Aorta (tissue), 5 donors: Measurements from ENCODE around the gene ABCC8. TPM values are rescaled to one million over a fixed set of nuclear protein-coding genes. Genes with fewer than 3 reads are reported as not detected.

Experiments used
- ATAC-seq: fragments of 200-7000 bp; cut with Tn5 transposase; one replicate; pipeline ENCODE4 v1.9.1; 2022; ENCODE audit warnings: moderate library complexity; ENCODE audit not compliant: low FRiP score
- DNase-seq, 2 donors: peaks; one replicate each; pipeline ENCODE4 v3.0.0-alpha.2; 2020
- H3K27ac ChIP-seq, 2 donors: one replicate each; pipeline ENCODE4 v1.5.1; 2013; ENCODE audit warnings: low read length in 2 of 2, mild to moderate bottlenecking in 2 of 2, moderate library complexity in 2 of 2, control low read depth in 1 of 2, inconsistent platforms in 1 of 2, low read depth in 1 of 2
- H3K27me3 ChIP-seq, 2 donors: one replicate each; pipeline ENCODE4 v1.6.1; 2013; ENCODE audit warnings: control low read depth in 1 of 2, low read length in 1 of 2, mild to moderate bottlenecking in 1 of 2, moderate library complexity in 1 of 2; ENCODE audit not compliant: insufficient read depth in 2 of 2, control insufficient read depth in 1 of 2
- H3K36me3 ChIP-seq, 2 donors: one replicate each; pipeline ENCODE4 v1.6.1; 2013; ENCODE audit warnings: control low read depth in 1 of 2, low read length in 1 of 2, mild to moderate bottlenecking in 1 of 2; ENCODE audit not compliant: insufficient read depth in 2 of 2, control insufficient read depth in 1 of 2
- H3K4me1 ChIP-seq, 2 donors: one replicate each; pipeline ENCODE4 v1.6.1; 2013; ENCODE audit warnings: low read length in 2 of 2, control low read depth in 1 of 2, mild to moderate bottlenecking in 1 of 2, moderate library complexity in 1 of 2; ENCODE audit not compliant: insufficient read depth in 2 of 2, control insufficient read depth in 1 of 2
- H3K4me3 ChIP-seq, 2 donors: one replicate each; pipeline ENCODE4 v1.5.1; 2013; ENCODE audit warnings: low read length in 2 of 2, control low read depth in 1 of 2, mild to moderate bottlenecking in 1 of 2
- H3K9me3 ChIP-seq: one replicate; pipeline ENCODE4 v1.6.1; 2013; ENCODE audit warnings: mild to moderate bottlenecking, low read length; ENCODE audit not compliant: control insufficient read depth
- WGBS, 2 donors: extraction: QIAGEN DNeasy Blood & Tissue Kit; methylation state at CpG; one replicate each; pipeline ENCODE4 v1.1.7; 2013; 5-methylcytosine and 5-hydroxymethylcytosine counted together
- intact Hi-C, 2 donors: fragments of 100-400 bp; cut with DNase I; formaldehyde crosslinking; loops; one replicate each; pipeline versions ENCODE4 v1.14.2 to v1.15.0; 2022
- polyA plus RNA-seq, 2 donors: library from polyadenylated mRNA; stranded (reverse); fragments of 200-250 nt; gene quantifications; one replicate each; pipeline ENCODE4 v1.2.3, GENCODE V29; 2013
- total RNA-seq, 2 donors: library from RNA; stranded (reverse); fragmentation: NEBNext Ultra II Directional; extraction: Animal tissue kit (Norgen Biotek cat#: 25700); gene quantifications; one replicate each; pipeline ENCODE4 v1.2.1, GENCODE V29; 2021
- donor health status: healthy with polysubstance abuse.
- donor health status: Bipolar disorder and iron deficiency.
- donor health status: DM: no; HTN: no; CAD: no.
- donor health status: DM: no; HTN: no; CAD: no.
- donor health status: DM: yes; HTN: yes; CAD: no.

ABCC8 gene
- total and polyA plus RNA-seq, 4 donors = 0.32 to 2.5 (median 0.59) TPM; not detected in 1

DNA sequence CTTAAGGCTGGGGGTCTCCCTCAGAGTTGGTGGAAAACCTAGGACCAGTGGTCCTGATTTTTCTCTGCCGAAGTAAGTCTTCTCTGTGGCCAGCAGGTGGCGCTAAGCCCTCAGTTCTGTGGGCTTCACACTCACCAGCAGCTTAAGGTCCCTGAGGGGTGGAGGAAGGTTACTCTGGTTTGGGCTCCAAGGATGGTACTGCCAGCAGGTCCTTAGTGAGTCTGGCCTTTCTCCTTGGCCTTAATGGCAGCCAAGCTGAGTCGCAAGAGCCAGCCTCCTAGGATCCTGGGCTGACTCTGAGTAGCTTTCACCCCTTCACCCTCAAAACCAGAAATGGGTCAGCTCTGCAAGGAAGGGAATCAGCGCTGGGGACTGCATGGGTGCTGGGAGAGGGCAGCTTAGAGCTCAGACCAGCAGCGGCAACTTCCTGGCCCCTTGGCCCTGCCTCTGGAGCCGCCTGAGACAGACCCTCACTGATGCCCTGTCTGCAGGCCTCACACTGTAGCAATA, 92.6 kb downstream of the ABCC8 start:
- peak; percentile 89 to 94 for DNase-seq
- Histone ChIP-seq H3K4me3 (no peak overlapping the region), H3K27me3 (no peaks in the 10 kb centered on the region), H3K36me3 (peaks cover 0 to 2% of the 10 kb centered on the region in 2 donors), H3K27ac (no peak overlapping the region), H3K4me1 (no peaks in the 10 kb centered on the region), H3K9me3 (no peaks in the 10 kb centered on the region)
- WGBS, 2 donors = 43 to 45% methylated on average over 6 of the region's 6 CpGs
- peak; percentile 83 for ATAC-seq
- intact Hi-C loops = loop anchor here (1.0 kb wide), 1 partner anchor 120 kb away; no protein-coding TSS in a partner anchor

DNA sequence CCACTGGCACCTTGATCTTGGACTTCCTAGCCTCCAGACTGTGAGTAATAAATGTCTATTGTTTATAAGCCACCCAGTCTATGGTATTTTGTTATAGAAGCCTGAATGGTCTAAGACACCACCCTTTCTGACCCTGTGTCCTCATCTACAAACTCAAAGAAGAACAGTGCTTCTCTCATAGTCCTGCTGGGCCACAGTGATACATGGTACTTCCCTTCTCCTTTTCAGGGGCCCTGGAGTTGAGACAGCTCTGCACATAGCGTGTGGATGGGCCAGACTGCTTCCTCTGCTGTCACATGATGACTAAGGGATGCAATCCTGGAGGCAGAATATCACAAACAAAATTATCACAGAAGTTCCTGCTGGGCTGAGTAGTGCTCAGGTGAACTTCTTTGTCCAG, 93.2 kb downstream of the ABCC8 start:
- Histone ChIP-seq H3K27me3 (no peaks in the 10 kb centered on the region), H3K9me3 (no peaks in the 10 kb centered on the region), H3K27ac (no peak overlapping the region), H3K36me3 (peaks cover 0 to 2% of the 10 kb centered on the region in 2 donors), H3K4me3 (no peak overlapping the region), H3K4me1 (no peaks in the 10 kb centered on the region)
- DNase-seq (no peak), ATAC-seq (no peak)
- intact Hi-C loops = no loop called here
- WGBS, 2 donors = 87 to 89% methylated on average over 1 of the region's 1 CpG

DNA sequence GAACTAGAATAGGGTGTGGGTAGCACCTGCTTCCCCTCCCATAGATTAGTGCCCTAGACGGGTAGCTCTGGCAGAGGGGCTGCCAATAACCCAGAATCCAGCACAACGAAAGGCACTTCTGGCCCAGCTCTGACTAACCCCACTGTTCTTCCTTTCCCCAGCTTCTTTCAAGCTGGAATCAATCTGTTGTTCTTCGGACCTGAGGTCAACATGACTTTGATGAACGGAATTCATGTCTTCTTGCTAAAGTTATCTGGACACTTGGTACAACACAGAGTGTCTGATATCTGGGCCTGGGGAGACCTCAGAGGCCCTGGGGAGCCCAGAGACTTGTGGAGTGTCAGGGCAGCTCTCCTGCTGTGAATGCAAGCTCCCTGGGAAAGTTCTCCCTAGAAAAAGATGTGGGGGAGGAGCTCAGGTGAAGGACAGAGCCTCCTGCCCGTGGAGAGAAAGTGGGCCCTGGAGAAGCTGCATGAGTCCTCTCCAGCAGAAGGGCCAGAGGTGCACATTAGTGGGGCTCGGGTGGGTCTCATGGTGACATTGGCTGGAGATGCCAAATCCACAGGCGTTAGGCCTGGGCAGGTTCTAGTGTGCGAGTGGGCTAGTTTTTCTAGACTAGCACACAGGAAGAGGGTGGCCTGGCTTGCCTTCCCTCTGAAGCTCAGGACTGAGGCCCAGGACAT, 94.5 kb downstream of the ABCC8 start:
- Histone ChIP-seq H3K4me1 (no peaks in the 10 kb centered on the region), H3K9me3 (no peaks in the 10 kb centered on the region), H3K27me3 (no peaks in the 10 kb centered on the region), H3K36me3 (peaks cover 0 to 2% of the 10 kb centered on the region in 2 donors), H3K4me3 (no peak overlapping the region), H3K27ac (no peak overlapping the region)
- ATAC-seq (no peak), DNase-seq (no peak)
- intact Hi-C loops = no loop called here
- WGBS, 2 donors = 75 to 79% methylated on average over 8 of the region's 8 CpGs

DNA sequence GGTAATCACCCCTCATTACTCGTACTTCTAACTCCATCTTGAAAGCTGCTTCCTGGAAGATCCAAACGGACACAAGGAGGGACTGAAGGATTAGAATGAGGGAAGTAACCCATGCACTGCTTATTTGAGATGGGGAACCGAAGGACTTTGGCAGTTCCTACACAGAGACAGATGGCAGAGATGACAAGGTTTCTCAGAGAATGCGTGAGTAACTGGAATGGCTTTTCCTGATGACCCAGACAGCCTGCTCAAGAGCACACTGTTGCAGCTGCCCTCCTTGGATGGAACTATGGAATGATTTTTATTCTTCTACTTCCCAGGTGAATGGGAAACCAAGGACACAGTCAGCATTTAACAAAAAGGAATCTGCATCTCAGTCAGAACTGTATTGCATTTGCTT, 95.5 kb downstream of the ABCC8 start:
- Histone ChIP-seq H3K4me1 (no peaks in the 10 kb centered on the region), H3K9me3 (no peaks in the 10 kb centered on the region), H3K36me3 (peaks cover 0 to 3% of the 10 kb centered on the region in 2 donors), H3K27ac (no peak overlapping the region), H3K27me3 (no peaks in the 10 kb centered on the region), H3K4me3 (no peak overlapping the region)
- intact Hi-C loops = no loop called here
- WGBS, 2 donors = 73 to 81% methylated on average over 4 of the region's 4 CpGs
- ATAC-seq = no peak
- no peak for DNase-seq

DNA sequence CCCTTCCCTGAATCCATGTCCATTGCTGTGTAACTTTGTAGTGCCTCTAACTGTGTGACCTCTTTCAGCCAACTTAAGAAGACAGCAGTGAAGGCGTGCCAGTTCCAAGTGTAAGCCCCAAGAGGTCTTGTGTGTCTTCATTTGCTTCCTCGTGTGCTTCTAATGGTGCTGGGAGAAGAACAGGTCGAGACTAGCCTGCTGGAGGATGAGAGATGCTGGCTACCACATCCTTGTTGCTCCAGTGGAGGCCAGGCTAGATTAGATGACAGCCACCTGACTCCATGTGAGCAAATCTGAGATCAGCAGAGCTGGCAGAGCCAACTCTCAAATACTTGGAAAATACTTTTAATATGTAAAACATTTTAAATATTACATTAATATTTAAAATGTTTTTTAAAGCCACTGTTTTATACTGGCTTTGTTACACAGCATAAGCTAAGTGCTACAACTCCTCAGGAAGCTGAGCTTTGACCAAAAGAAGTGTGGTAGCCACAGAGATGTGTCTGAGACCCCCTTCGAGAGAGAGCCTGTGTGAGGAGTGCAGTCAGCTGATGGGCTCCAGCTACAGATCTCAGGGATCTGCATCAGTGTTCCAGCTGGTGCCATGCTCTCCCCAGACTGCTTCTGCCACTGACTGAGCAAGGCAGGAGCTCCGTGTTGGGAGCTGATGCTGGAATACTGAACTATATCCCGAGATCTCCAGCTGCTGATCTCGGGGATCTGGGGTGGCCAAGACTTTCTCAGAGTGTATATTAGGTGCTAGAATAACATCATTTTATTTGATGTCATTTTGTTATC, 97.1 kb downstream of the ABCC8 start:
- H3K27ac ChIP-seq = no peak overlapping the region
- H3K9me3 ChIP-seq = no peaks in the 10 kb centered on the region
- H3K36me3 ChIP-seq = peaks cover 0 to 3% of the 10 kb centered on the region in 2 donors
- intact Hi-C loops = no loop called here
- no peak for DNase-seq
- no peak overlapping the region for H3K4me3 ChIP-seq
- H3K27me3 ChIP-seq = no peaks in the 10 kb centered on the region
- WGBS, 2 donors = 78 to 87% methylated on average over 7 of the region's 7 CpGs
- H3K4me1 ChIP-seq = no peaks in the 10 kb centered on the region
- ATAC-seq = no peak

DNA sequence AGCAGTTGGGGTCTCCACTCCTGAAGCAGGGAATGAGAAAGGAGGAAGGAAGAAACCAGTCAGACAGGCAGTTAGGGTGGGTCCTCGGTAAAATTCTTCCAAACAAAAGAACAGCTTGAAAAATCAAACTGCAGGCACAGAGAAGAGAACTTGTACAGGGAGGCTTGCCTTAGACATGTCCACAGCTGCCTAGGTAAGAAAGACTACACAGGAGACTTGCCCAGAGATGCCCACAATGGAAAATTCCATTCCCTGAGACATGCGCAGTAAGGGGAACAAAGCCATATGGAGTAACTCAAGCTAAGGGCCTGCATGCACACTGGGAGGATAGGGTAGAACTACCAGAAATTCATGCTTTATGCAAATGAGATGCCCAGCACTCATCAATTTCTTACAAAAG, 98.0 kb downstream of the ABCC8 start:
- Histone ChIP-seq H3K4me1 (no peaks in the 10 kb centered on the region), H3K4me3 (no peak overlapping the region), H3K27me3 (no peaks in the 10 kb centered on the region), H3K27ac (no peak overlapping the region), H3K36me3 (peaks cover 0 to 4% of the 10 kb centered on the region in 2 donors), H3K9me3 (peaks cover under 1% of the 10 kb centered on the region)
- WGBS, 2 donors = 63 to 76% methylated on average over 2 of the region's 2 CpGs
- no peak for ATAC-seq
- intact Hi-C loops = no loop called here
- DNase-seq = no peak

DNA sequence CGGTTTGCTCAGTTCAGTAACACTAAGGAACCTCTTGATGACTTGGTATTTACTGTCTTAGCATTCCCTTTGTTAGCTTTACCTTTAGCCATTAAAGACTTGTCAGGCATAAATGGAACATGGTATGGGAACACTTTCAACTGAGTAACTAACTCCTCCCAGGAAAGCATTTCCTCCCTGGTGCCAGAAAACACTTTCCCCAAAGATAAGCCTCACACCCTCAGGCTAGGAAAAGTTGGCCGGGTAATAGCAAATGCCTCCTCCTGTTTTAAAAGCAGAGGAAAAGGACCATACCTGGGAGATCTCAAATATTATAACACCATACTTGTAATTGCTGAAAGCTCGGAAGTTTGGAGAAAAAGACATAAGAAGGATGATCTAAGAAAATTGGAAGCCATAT, 100.2 kb downstream of the ABCC8 start:
- H3K4me3 ChIP-seq = no peak overlapping the region
- 58 to 74% methylated on average over 3 of the region's 3 CpGs for WGBS, 2 donors
- no peak overlapping the region for H3K27ac ChIP-seq
- H3K9me3 ChIP-seq = peaks cover 15% of the 10 kb centered on the region
- intact Hi-C loops = no loop called here
- DNase-seq (no peak), ATAC-seq (no peak)
- peaks cover 4 to 18% of the 10 kb centered on the region in 2 donors for H3K36me3 ChIP-seq
- H3K27me3 ChIP-seq = no peaks in the 10 kb centered on the region
- H3K4me1 ChIP-seq = no peaks in the 10 kb centered on the region

DNA sequence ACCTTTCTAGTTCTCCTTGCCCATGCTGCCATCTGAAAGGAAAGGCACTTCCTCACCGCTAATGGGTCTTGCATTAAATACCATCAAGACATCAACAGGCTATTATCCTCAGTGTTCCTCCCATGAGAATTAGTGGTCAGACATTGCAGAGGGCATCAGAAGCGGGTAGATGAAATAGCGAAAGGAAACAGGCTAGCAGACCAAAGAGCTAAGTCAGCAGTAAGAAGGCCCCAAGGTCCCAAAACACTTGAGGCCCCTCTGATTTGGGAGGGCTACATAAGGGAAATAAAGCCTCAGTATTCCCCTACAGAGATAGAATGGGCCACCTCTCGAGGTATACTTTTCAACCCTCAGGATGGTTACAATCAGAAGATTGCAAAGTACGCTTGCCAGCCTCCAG, 101.1 kb downstream of the ABCC8 start:
- WGBS, 2 donors = 88 to 95% methylated on average over 5 of the region's 5 CpGs
- intact Hi-C loops = no loop called here
- no peaks in the 10 kb centered on the region for H3K4me1 ChIP-seq
- H3K9me3 ChIP-seq = peaks cover 16% of the 10 kb centered on the region
- H3K27me3 ChIP-seq = no peaks in the 10 kb centered on the region
- no peak for ATAC-seq
- peaks cover 7 to 21% of the 10 kb centered on the region in 2 donors for H3K36me3 ChIP-seq
- DNase-seq = no peak
- no peak overlapping the region for H3K27ac ChIP-seq
- H3K4me3 ChIP-seq = no peak overlapping the region
